ENCODE measurements around the gene JOSD1. TPM values are rescaled to one million over a fixed set of nuclear protein-coding genes. Genes with fewer than 3 reads are reported as not detected.

Gene JOSD1
- total RNA-seq, 1 donor from 2014 or later, result 40.6 TPM

- Mint-ChIP-seq H3K9me3 (ENCODE audit: low read depth) (peaks cover 3% of the 10 kb centered on the region), H3K4me1 (ENCODE audit: low read depth) (peaks cover 12% of the 10 kb centered on the region), H3K27ac (peak within 1 kb of the TSS; percentile 97), H3K27me3 (no peaks in the 10 kb centered on the region), H3K4me3 (ENCODE audit: low read depth) (peak within 1 kb of the TSS; percentile 98), H3K36me3 (ENCODE audit: insufficient read depth) (peaks cover 26% of the 10 kb centered on the region)
- peak; percentile 66 for TF ChIP-seq CTCF (IDR thresholded peaks at IDR 0.05; ENCODE audit: unreplicated experiment)
- peak; percentile 72 for DNase-seq (ENCODE audit: low spot score, unreplicated experiment)
Measured at GRCh38 chr22:38681582-38682335, 19.0 kb downstream of the JOSD1 start, which contains the start of gene TOMM22. TSS of gene TOMM22 (plus strand) at chr22:38681957. CDS start at chr22:38681979, 22 bp downstream.

GRCh38 chr22:38675833-38676232, 24.9 kb downstream of the JOSD1 start:
- Mint-ChIP-seq H3K4me3 (ENCODE audit: low read depth) (no peak overlapping the region), H3K9me3 (ENCODE audit: low read depth) (no peaks in the 10 kb centered on the region), H3K36me3 (ENCODE audit: insufficient read depth) (peaks cover 20% of the 10 kb centered on the region), H3K27ac (no peak overlapping the region), H3K4me1 (ENCODE audit: low read depth) (no peaks in the 10 kb centered on the region), H3K27me3 (no peaks in the 10 kb centered on the region)
- no peak for TF ChIP-seq CTCF (IDR thresholded peaks at IDR 0.05; ENCODE audit: unreplicated experiment)
- DNase-seq (ENCODE audit: low spot score, unreplicated experiment), result no peak

GRCh38 chr22:38674888-38675287, 25.9 kb downstream of the JOSD1 start:
- Mint-ChIP-seq H3K27me3 (no peaks in the 10 kb centered on the region), H3K36me3 (ENCODE audit: insufficient read depth) (peaks cover 21% of the 10 kb centered on the region), H3K27ac (no peak overlapping the region), H3K4me3 (ENCODE audit: low read depth) (no peak overlapping the region), H3K4me1 (ENCODE audit: low read depth) (no peaks in the 10 kb centered on the region), H3K9me3 (ENCODE audit: low read depth) (no peaks in the 10 kb centered on the region)
- DNase-seq (ENCODE audit: low spot score, unreplicated experiment), result no peak
- no peak for TF ChIP-seq CTCF (IDR thresholded peaks at IDR 0.05; ENCODE audit: unreplicated experiment)

GRCh38 chr22:38657045-38657909, 43.5 kb downstream of the JOSD1 start:
- H3K27ac Mint-ChIP-seq, result peak overlapping the region; percentile 100
- H3K4me1 Mint-ChIP-seq (ENCODE audit: low read depth), result peaks cover 10% of the 10 kb centered on the region
- peak overlapping the region; percentile 94 for H3K4me3 Mint-ChIP-seq (ENCODE audit: low read depth)
- H3K36me3 Mint-ChIP-seq (ENCODE audit: insufficient read depth), result peaks cover 6% of the 10 kb centered on the region
- DNase-seq (ENCODE audit: low spot score, unreplicated experiment), result no peak
- no peak for TF ChIP-seq CTCF (IDR thresholded peaks at IDR 0.05; ENCODE audit: unreplicated experiment)
- no peaks in the 10 kb centered on the region for H3K9me3 Mint-ChIP-seq (ENCODE audit: low read depth)
- H3K27me3 Mint-ChIP-seq, result no peaks in the 10 kb centered on the region

- peak within 1 kb of the TSS; percentile 100 for H3K27ac Mint-ChIP-seq
- H3K9me3 Mint-ChIP-seq (ENCODE audit: low read depth), result no peaks in the 10 kb centered on the region
- TF ChIP-seq CTCF (IDR thresholded peaks at IDR 0.05; ENCODE audit: unreplicated experiment), result no peak
- peak within 1 kb of the TSS; percentile 94 for H3K4me3 Mint-ChIP-seq (ENCODE audit: low read depth)
- peak; percentile 75 for DNase-seq (ENCODE audit: low spot score, unreplicated experiment)
- H3K27me3 Mint-ChIP-seq, result no peaks in the 10 kb centered on the region
- H3K36me3 Mint-ChIP-seq (ENCODE audit: insufficient read depth), result peaks cover 6% of the 10 kb centered on the region
- peaks cover 10% of the 10 kb centered on the region for H3K4me1 Mint-ChIP-seq (ENCODE audit: low read depth)
Measured at GRCh38 chr22:38656256-38657044, 44.3 kb downstream of the JOSD1 start, which contains the start of the genes CBY1 and FAM227A. TSS of gene CBY1 (plus strand) at chr22:38656638. CDS start at chr22:38668055, 11,417 bp downstream. TSS of gene FAM227A (minus strand) at chr22:38656392. CDS start at chr22:38650168, 6,224 bp downstream.
